AG04450 (cell line): ENCODE measurements around the gene MACROD2. TPM values are rescaled to one million over a fixed set of nuclear protein-coding genes. Genes with fewer than 3 reads are reported as not detected.

Source experiments
- CTCF ChIA-PET: fragments of 300-600, 350-600 bp; formaldehyde crosslinking; extraction: SDS; loops from one replicate; lab custom pipeline; 2022; ENCODE audit warnings: antibody characterized with exemption, inconsistent platforms; lab: Charles Lee
- POLR2A ChIA-PET: fragments of 350-600 bp; formaldehyde crosslinking; extraction: SDS; loops from one replicate; lab custom pipeline; 2021; ENCODE audit warnings: antibody characterized with exemption, inconsistent platforms; lab: Yijun Ruan, JAX
- DNase-seq: peaks from one replicate; pipeline ENCODE4 v3.0.0-alpha.2; 2011; ENCODE audit warnings: low read depth, low spot score
- H3K27ac ChIP-seq: one replicate; pipeline ENCODE4 v1.5.1; 2012; ENCODE audit warnings: low read depth, low read length, control low read depth
- H3K27me3 ChIP-seq: one replicate; pipeline ENCODE4 v1.6.0; 2012; ENCODE audit warnings: low read length; ENCODE audit not compliant: control insufficient read depth, insufficient read depth
- H3K4me3 ChIP-seq: 2 replicates; pipeline ENCODE4 v1.5.1; 2011; ENCODE audit warnings: mild to moderate bottlenecking, low read depth, low read length, control low read depth
- H3K9me3 ChIP-seq: 2 replicates; pipeline ENCODE4 v1.5.1; 2012; ENCODE audit warnings: low read length; ENCODE audit not compliant: control insufficient read depth, insufficient read depth
- polyA plus RNA-seq: library from polyadenylated mRNA; depleted of rRNA; stranded (reverse); fragments of >200 nt; gene quantifications from 2 replicates; pipeline ENCODE4 v1.2.3, GENCODE V29; 2011
- TF ChIP-seq, protein P1 (sequence below): IDR thresholded peaks from 2 replicates; pipeline ENCODE4 v1.5.1; 2011; ENCODE audit warnings: low read depth, low read length, control low read depth, inconsistent platforms

The MACROD2 gene
- polyA plus RNA-seq, 1 experiment: 0.02 TPM

DNA sequence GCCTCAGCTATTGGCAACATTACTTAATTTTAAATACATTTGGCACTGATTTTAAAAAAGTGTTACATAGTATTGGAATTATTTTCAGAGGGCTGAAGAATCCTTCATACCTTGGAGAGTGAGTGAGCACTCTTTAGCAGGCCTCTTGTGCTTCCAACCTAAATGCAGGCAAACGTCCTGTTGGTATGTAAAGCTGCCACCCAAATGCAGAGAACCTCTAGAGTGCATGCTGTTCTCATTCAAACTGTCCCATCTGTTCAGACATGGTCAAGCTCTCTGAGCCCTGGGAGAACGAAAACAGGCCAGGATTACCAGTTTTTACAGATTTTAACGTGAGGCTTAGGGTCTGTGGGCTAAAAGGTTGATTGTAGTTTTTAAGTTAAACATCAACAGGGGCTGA is 720.1 kb downstream of the MACROD2 start:
- H3K27me3 ChIP-seq: no peaks in the 10 kb centered on the region
- TF ChIP-seq, protein P1, sequence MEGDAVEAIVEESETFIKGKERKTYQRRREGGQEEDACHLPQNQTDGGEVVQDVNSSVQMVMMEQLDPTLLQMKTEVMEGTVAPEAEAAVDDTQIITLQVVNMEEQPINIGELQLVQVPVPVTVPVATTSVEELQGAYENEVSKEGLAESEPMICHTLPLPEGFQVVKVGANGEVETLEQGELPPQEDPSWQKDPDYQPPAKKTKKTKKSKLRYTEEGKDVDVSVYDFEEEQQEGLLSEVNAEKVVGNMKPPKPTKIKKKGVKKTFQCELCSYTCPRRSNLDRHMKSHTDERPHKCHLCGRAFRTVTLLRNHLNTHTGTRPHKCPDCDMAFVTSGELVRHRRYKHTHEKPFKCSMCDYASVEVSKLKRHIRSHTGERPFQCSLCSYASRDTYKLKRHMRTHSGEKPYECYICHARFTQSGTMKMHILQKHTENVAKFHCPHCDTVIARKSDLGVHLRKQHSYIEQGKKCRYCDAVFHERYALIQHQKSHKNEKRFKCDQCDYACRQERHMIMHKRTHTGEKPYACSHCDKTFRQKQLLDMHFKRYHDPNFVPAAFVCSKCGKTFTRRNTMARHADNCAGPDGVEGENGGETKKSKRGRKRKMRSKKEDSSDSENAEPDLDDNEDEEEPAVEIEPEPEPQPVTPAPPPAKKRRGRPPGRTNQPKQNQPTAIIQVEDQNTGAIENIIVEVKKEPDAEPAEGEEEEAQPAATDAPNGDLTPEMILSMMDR: no peak
- H3K27ac ChIP-seq: no peak overlapping the region
- DNase-seq: no peak
- no peaks in the 10 kb centered on the region for H3K9me3 ChIP-seq
- ChIA-PET CTCF (interaction anchor here (1.1 kb wide), 1 partner anchor 381 kb away, joined by 3 read pairs; no protein-coding TSS in a partner anchor), POLR2A (interaction anchor here (0.7 kb wide), 1 partner anchor 61 kb away, joined by 3 read pairs; no protein-coding TSS in a partner anchor)
- no peak overlapping the region for H3K4me3 ChIP-seq

DNA sequence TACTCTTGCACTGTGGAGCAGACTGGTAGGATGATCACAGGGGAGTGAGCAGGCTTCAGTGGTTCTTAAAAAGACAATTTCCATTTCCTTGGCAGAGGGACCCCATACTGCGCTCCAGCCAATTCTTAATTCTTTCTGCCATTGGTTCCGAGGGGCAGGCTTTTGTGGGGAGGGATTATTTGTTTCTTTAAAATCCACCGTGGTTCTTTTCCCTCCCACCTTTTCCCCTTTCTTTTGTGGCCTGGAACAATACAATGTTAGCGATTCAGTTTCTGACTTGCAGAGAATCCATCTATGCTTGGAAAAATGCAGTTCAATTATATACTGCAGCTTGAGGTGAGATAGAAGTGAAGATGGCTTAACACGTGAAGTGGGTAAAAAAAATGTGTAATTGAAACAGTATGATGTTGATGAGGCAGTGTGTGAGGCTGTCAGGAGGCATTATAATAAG is 721.1 kb downstream of the MACROD2 start:
- CTCF ChIA-PET: no interaction called here
- Histone ChIP-seq H3K9me3 (no peaks in the 10 kb centered on the region), H3K27ac (no peak overlapping the region), H3K4me3 (no peak overlapping the region), H3K27me3 (no peaks in the 10 kb centered on the region)
- TF ChIP-seq, protein P1: no peak
- no peak for DNase-seq
- POLR2A ChIA-PET: no interaction called here

DNA sequence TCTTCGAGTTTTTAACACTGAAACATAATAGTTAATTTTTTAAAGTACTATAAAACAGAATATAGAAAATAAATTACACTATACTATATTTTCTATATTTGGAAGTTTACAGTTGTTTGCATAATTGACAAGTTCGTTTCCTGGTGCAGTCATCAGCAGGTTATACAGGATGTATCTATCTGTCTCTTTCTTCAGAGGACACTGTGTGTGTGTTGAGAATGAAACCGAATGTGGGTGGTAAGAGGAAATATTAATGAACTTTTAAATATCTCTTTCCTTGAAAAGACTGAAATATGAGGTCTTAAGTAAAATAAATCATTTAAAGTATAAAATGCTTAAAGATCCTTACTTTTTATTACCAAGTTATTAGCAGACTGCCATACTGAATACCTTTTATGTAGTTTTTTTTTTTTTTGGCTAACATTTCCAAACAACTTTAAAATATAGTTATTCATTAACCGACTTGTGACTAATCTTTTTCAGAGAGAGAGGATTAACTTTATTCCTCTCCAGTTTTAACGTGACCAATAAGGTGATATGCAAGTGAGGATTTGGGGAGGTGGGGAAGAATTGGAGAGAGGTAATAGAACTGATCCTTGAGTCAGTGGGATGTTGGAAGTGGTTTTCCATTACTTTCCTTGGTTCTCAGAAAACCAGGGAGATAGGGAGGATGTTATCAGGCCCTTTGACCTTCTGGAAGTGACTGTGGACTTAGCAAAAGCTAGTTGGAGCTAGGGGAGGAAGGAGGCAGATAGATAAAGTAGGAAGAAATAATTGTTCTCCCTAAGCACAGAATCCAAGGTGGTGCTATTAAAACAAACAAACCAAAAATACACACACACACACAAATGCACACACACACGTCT is 722.1 kb downstream of the MACROD2 start:
- TF ChIP-seq, protein P1: no peak
- CTCF ChIA-PET: no interaction called here

DNA sequence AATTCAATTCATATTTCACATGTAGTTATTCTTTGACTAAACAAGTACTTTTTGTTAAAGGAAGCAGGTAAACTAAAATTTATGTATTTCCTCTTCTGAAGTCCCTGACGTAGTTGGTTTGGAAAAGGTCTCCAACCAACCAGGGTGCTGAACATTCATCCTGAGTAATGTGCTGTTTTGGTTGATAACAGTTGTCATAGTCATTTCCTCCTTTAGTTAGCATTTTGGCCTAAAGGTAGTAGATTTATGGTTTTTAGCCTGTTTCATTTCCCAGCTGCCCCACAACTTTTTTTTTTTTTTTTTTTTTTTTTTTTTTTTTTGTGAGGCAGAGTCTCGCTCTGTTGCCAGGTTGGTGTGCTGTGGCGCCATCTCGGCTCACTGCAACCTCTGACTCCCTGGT is 724.9 kb downstream of the MACROD2 start:
- Histone ChIP-seq H3K27me3 (no peaks in the 10 kb centered on the region), H3K27ac (no peak overlapping the region), H3K4me3 (no peak overlapping the region), H3K9me3 (no peaks in the 10 kb centered on the region)
- ChIA-PET CTCF (no interaction called here), POLR2A (no interaction called here)
- no peak for DNase-seq
- TF ChIP-seq, protein P1: no peak

More for the DNA sequence above, 722.1 kb downstream of the MACROD2 start:
- H3K27ac ChIP-seq: no peak overlapping the region
- POLR2A ChIA-PET: no interaction called here
- no peaks in the 10 kb centered on the region for H3K9me3 ChIP-seq
- H3K27me3 ChIP-seq: no peaks in the 10 kb centered on the region
- H3K4me3 ChIP-seq: no peak overlapping the region
- no peak for DNase-seq

DNA sequence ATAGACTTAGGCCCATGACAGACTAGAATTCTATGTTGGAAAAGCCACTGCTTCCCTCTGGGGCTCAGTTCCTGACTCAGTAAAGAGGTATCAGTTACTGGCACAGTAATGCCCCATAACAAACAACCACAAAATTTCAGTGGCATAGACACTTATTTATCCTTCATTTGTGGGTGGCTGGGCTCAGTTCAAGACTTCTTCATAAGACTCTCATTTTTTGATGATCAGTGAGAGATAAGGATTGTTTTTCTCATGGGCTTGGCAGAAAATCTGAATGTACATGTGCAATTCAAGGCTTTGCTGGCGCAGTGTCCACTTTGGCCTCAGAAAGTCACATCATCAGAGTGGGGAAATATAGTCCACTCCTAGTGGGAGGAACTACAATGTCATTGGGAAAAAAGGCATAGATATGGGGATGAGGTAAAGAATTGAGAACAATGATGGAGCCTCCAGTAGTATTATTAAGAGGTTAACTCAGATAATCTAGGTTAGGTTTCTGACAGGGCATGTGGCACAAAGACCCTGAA is 726.7 kb downstream of the MACROD2 start:
- CTCF ChIA-PET: no interaction called here
- TF ChIP-seq, protein P1: no peak
- H3K27me3 ChIP-seq: no peaks in the 10 kb centered on the region
- no peaks in the 10 kb centered on the region for H3K9me3 ChIP-seq
- no peak overlapping the region for H3K27ac ChIP-seq
- POLR2A ChIA-PET: no interaction called here
- no peak for DNase-seq
- no peak overlapping the region for H3K4me3 ChIP-seq
